Esophagus squamous epithelium (tissue), 4 donors: ENCODE measurements around the gene RBFA.

Experiments
- POLR2A ChIP-seq, 4 donors: fragments of 450-650 bp; IDR thresholded peaks; one replicate each; pipeline ENCODE4 v1.6.1; 2017; ENCODE audit warnings: antibody characterized with exemption in 4 of 4, mild to moderate bottlenecking in 4 of 4, moderate library complexity in 3 of 4
- TF ChIP-seq, protein P1 (sequence below), 6 experiments: fragments of 450-650 bp in 4 of 6; fragments of 200-600 bp in 2 of 6; sonication (generic) in 2 of 6; IDR thresholded peaks; one replicate each; pipeline ENCODE4 v1.5.1; 2016 to 2019; ENCODE audit warnings: antibody characterized with exemption in 6 of 6, mild to moderate bottlenecking in 4 of 6, moderate library complexity in 4 of 6

DNA sequence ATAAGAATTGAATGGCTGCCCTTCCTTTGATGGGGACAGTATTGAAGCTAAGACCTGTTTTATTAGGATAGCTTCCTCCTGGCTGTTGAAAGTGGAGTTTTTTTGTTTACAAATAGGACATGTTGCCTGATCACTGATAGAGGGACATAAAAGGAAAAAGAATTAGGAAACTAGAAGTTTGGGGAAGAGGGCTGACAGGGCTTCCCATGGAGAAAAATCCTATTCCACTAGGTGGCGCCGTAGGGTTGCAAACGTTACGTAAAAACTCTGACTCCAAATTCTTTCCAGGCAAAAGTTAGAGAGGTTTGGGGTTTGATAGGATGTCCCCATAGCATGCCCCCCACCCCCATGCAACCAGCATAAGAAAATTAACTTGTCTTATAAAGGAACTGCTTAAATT lies 11.1 kb upstream of the RBFA start:
- TF ChIP-seq, protein P1, sequence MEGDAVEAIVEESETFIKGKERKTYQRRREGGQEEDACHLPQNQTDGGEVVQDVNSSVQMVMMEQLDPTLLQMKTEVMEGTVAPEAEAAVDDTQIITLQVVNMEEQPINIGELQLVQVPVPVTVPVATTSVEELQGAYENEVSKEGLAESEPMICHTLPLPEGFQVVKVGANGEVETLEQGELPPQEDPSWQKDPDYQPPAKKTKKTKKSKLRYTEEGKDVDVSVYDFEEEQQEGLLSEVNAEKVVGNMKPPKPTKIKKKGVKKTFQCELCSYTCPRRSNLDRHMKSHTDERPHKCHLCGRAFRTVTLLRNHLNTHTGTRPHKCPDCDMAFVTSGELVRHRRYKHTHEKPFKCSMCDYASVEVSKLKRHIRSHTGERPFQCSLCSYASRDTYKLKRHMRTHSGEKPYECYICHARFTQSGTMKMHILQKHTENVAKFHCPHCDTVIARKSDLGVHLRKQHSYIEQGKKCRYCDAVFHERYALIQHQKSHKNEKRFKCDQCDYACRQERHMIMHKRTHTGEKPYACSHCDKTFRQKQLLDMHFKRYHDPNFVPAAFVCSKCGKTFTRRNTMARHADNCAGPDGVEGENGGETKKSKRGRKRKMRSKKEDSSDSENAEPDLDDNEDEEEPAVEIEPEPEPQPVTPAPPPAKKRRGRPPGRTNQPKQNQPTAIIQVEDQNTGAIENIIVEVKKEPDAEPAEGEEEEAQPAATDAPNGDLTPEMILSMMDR (IDR thresholded peaks at IDR 0.05), result peak in 1 of 6 experiments; percentile 23
- TF ChIP-seq POLR2A (IDR thresholded peaks at IDR 0.05), result no peak
